Measurements from ENCODE around the gene JMJD1C.

Gene JMJD1C

GRCh38 chr10:63250032-63250431 is 215.7 kb downstream of the JMJD1C start:
- no peaks in the 10 kb centered on the region for H3K4me1 ChIP-seq (ENCODE audit: control insufficient read depth, insufficient read depth, low read length)
- H3K9me3 ChIP-seq (ENCODE audit: control insufficient read depth, insufficient read depth, low read depth, low read length), result no peaks in the 10 kb centered on the region
- H3K27ac ChIP-seq (ENCODE audit: extremely low read depth, low read depth, low read length), result no peak overlapping the region
- ChIA-PET CTCF (no interaction called here), POLR2A (no interaction called here)
- H3K4me3 ChIP-seq (ENCODE audit: low read depth, low read length), result no peak overlapping the region
- H3K36me3 ChIP-seq (ENCODE audit: control insufficient read depth in 2 of 2, insufficient read depth in 1 of 2, low read length in 2 of 2), result peaks cover 0 to 6% of the 10 kb centered on the region in 2 experiments; a peak in 1 of 3 replicates
- TF ChIP-seq ZNF677 (tag by site-specific recombination; IDR thresholded peaks at IDR 0.05) (no peak), WT1 (tag by site-specific recombination; IDR thresholded peaks at IDR 0.05) (no peak), REPIN1 (tag by site-specific recombination; IDR thresholded peaks at IDR 0.05; ENCODE audit: low read depth) (no peak), ZNF670 (tag by site-specific recombination; IDR thresholded peaks at IDR 0.05; ENCODE audit: low read depth) (no peak), HOXD13 (CRISPR knock-in tag; IDR thresholded peaks at IDR 0.05; ENCODE audit: borderline replicate concordance) (no peak), SCRT2 (tag by site-specific recombination; IDR thresholded peaks at IDR 0.05) (no peak), ZNF121 (tag by site-specific recombination; IDR thresholded peaks at IDR 0.05) (peak; percentile 56)
- TF ChIP-seq, protein P1, sequence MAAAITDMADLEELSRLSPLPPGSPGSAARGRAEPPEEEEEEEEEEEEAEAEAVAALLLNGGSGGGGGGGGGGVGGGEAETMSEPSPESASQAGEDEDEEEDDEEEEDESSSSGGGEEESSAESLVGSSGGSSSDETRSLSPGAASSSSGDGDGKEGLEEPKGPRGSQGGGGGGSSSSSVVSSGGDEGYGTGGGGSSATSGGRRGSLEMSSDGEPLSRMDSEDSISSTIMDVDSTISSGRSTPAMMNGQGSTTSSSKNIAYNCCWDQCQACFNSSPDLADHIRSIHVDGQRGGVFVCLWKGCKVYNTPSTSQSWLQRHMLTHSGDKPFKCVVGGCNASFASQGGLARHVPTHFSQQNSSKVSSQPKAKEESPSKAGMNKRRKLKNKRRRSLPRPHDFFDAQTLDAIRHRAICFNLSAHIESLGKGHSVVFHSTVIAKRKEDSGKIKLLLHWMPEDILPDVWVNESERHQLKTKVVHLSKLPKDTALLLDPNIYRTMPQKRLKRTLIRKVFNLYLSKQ (tag by site-specific recombination; IDR thresholded peaks at IDR 0.05; ENCODE audit: borderline replicate concordance), result no peak
- TF ChIP-seq, protein P2, sequence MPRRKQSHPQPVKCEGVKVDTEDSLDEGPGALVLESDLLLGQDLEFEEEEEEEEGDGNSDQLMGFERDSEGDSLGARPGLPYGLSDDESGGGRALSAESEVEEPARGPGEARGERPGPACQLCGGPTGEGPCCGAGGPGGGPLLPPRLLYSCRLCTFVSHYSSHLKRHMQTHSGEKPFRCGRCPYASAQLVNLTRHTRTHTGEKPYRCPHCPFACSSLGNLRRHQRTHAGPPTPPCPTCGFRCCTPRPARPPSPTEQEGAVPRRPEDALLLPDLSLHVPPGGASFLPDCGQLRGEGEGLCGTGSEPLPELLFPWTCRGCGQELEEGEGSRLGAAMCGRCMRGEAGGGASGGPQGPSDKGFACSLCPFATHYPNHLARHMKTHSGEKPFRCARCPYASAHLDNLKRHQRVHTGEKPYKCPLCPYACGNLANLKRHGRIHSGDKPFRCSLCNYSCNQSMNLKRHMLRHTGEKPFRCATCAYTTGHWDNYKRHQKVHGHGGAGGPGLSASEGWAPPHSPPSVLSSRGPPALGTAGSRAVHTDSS (tag by site-specific recombination; IDR thresholded peaks at IDR 0.05), result no peak

GRCh38 chr10:63247771-63248170 is 218.0 kb downstream of the JMJD1C start:
- TF ChIP-seq, protein P3, sequence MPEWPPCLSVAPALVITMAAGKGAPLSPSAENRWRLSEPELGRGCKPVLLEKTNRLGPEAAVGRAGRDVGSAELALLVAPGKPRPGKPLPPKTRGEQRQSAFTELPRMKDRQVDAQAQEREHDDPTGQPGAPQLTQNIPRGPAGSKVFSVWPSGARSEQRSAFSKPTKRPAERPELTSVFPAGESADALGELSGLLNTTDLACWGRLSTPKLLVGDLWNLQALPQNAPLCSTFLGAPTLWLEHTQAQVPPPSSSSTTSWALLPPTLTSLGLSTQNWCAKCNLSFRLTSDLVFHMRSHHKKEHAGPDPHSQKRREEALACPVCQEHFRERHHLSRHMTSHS (tag by site-specific recombination; IDR thresholded peaks at IDR 0.05), result no peak
- TF ChIP-seq MYNN (tag by site-specific recombination; IDR thresholded peaks at IDR 0.05; ENCODE audit: borderline replicate concordance), result no peak
- TF ChIP-seq ZNF560 (tag by site-specific recombination; IDR thresholded peaks at IDR 0.05; ENCODE audit: borderline replicate concordance), result no peak
- TF ChIP-seq ZNF571 (tag by site-specific recombination; IDR thresholded peaks at IDR 0.05), result no peak
- TF ChIP-seq, protein P4, sequence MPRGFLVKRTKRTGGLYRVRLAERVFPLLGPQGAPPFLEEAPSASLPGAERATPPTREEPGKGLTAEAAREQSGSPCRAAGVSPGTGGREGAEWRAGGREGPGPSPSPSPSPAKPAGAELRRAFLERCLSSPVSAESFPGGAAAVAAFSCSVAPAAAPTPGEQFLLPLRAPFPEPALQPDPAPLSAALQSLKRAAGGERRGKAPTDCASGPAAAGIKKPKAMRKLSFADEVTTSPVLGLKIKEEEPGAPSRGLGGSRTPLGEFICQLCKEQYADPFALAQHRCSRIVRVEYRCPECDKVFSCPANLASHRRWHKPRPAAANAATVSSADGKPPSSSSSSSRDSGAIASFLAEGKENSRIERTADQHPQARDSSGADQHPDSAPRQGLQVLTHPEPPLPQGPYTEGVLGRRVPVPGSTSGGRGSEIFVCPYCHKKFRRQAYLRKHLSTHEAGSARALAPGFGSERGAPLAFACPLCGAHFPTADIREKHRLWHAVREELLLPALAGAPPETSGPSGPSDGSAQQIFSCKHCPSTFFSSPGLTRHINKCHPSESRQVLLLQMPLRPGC (tag by site-specific recombination; IDR thresholded peaks at IDR 0.05), result no peak
- no peak for TF ChIP-seq ZNF623 (tag by site-specific recombination; IDR thresholded peaks at IDR 0.05)
- TF ChIP-seq, protein P5, sequence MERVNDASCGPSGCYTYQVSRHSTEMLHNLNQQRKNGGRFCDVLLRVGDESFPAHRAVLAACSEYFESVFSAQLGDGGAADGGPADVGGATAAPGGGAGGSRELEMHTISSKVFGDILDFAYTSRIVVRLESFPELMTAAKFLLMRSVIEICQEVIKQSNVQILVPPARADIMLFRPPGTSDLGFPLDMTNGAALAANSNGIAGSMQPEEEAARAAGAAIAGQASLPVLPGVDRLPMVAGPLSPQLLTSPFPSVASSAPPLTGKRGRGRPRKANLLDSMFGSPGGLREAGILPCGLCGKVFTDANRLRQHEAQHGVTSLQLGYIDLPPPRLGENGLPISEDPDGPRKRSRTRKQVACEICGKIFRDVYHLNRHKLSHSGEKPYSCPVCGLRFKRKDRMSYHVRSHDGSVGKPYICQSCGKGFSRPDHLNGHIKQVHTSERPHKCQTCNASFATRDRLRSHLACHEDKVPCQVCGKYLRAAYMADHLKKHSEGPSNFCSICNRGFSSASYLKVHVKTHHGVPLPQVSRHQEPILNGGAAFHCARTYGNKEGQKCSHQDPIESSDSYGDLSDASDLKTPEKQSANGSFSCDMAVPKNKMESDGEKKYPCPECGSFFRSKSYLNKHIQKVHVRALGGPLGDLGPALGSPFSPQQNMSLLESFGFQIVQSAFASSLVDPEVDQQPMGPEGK (tag by site-specific recombination; IDR thresholded peaks at IDR 0.05), result no peak
- no peak for TF ChIP-seq ZNF184 (tag by site-specific recombination; IDR thresholded peaks at IDR 0.05)
- TF ChIP-seq ZFP3 (tag by site-specific recombination; IDR thresholded peaks at IDR 0.05; ENCODE audit: low read depth), result no peak
- no peak for TF ChIP-seq ZFP41 (tag by site-specific recombination; IDR thresholded peaks at IDR 0.05; ENCODE audit: borderline replicate concordance)
- TF ChIP-seq SP3 (tag by site-specific recombination; IDR thresholded peaks at IDR 0.05), result no peak
- TF ChIP-seq, protein P6, sequence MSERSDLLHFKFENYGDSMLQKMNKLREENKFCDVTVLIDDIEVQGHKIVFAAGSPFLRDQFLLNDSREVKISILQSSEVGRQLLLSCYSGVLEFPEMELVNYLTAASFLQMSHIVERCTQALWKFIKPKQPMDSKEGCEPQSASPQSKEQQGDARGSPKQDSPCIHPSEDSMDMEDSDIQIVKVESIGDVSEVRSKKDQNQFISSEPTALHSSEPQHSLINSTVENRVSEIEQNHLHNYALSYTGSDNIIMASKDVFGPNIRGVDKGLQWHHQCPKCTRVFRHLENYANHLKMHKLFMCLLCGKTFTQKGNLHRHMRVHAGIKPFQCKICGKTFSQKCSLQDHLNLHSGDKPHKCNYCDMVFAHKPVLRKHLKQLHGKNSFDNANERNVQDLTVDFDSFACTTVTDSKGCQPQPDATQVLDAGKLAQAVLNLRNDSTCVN (tag by site-specific recombination; optimal IDR thresholded peaks at IDR 0.05), result no peak
- TF ChIP-seq MZF1 (tag by site-specific recombination; IDR thresholded peaks at IDR 0.05; ENCODE audit: borderline replicate concordance), result no peak
- POLR2A ChIA-PET, result no interaction called here
- no peak overlapping the region for H3K27ac ChIP-seq (ENCODE audit: extremely low read depth, low read depth, low read length)
- H3K36me3 ChIP-seq (ENCODE audit: control insufficient read depth in 2 of 2, insufficient read depth in 1 of 2, low read length in 2 of 2), result peaks cover 0 to 6% of the 10 kb centered on the region in 2 experiments; a peak in 1 of 3 replicates
- H3K4me1 ChIP-seq (ENCODE audit: control insufficient read depth, insufficient read depth, low read length), result no peaks in the 10 kb centered on the region
- H3K4me3 ChIP-seq (ENCODE audit: low read depth, low read length), result no peak overlapping the region
- no peaks in the 10 kb centered on the region for H3K9me3 ChIP-seq (ENCODE audit: control insufficient read depth, insufficient read depth, low read depth, low read length)
- CTCF ChIA-PET, result interaction anchor here (0.6 kb wide), 1 partner anchor 17 kb away, joined by 6 read pairs; no protein-coding TSS in a partner anchor

All from HEK293 (cell line).